Measurements from ENCODE around the gene SGMS1.

DNA sequence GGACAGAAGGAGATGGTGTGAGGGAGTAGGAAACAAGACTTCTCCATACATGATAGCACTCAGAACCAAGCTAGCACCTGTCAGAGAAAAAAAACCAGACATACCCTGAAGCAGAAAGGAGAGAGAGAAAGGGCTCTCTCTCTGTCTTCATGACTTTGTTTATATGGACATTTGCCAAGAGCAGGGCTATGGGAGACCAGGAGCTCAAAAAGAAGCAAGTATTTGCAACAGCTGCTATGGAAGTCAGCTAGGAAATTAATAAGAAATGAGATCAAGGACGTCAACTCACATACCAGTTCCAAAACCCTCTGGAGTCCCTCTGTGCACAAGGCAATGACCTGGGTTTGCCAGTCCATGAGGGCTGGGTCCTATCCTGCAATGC is 111.6 kb downstream of the SGMS1 start:
- TF ChIP-seq POLR2A (IDR thresholded peaks at IDR 0.05; ENCODE audit: low read depth, low read length) (no peak), EZH2 (IDR thresholded peaks at IDR 0.05; ENCODE audit: borderline replicate concordance, low read depth, low read length, severe bottlenecking) (no peak), POLR2AphosphoS5 (IDR thresholded peaks at IDR 0.05; ENCODE audit: insufficient read depth, low read depth, low read length) (no peak), MYC (IDR thresholded peaks at IDR 0.05; ENCODE audit: low read depth, low read length) (no peak)
- TF ChIP-seq, protein P1, sequence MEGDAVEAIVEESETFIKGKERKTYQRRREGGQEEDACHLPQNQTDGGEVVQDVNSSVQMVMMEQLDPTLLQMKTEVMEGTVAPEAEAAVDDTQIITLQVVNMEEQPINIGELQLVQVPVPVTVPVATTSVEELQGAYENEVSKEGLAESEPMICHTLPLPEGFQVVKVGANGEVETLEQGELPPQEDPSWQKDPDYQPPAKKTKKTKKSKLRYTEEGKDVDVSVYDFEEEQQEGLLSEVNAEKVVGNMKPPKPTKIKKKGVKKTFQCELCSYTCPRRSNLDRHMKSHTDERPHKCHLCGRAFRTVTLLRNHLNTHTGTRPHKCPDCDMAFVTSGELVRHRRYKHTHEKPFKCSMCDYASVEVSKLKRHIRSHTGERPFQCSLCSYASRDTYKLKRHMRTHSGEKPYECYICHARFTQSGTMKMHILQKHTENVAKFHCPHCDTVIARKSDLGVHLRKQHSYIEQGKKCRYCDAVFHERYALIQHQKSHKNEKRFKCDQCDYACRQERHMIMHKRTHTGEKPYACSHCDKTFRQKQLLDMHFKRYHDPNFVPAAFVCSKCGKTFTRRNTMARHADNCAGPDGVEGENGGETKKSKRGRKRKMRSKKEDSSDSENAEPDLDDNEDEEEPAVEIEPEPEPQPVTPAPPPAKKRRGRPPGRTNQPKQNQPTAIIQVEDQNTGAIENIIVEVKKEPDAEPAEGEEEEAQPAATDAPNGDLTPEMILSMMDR (IDR thresholded peaks at IDR 0.05; ENCODE audit: extremely low read depth in 1 of 2, insufficient read depth in 1 of 2, low read depth in 1 of 2, low read length in 2 of 2) = no peak

All from endothelial cell of umbilical vein (primary cell).